NCI-H446 (cell line): ENCODE data around the gene PWWP2B.

ENCODE experiments used
- DNase-seq, 2 experiments: peaks; one replicate each; lab custom pipeline; 2025; lab: John Stamatoyannopoulos, UW

PWWP2B gene

GRCh38 chr10:132419538-132420468 lies 22.8 kb downstream of the PWWP2B start:
- no peak for DNase-seq

GRCh38 chr10:132420469-132420980 lies 23.5 kb downstream of the PWWP2B start:
- no peak for DNase-seq

DNA sequence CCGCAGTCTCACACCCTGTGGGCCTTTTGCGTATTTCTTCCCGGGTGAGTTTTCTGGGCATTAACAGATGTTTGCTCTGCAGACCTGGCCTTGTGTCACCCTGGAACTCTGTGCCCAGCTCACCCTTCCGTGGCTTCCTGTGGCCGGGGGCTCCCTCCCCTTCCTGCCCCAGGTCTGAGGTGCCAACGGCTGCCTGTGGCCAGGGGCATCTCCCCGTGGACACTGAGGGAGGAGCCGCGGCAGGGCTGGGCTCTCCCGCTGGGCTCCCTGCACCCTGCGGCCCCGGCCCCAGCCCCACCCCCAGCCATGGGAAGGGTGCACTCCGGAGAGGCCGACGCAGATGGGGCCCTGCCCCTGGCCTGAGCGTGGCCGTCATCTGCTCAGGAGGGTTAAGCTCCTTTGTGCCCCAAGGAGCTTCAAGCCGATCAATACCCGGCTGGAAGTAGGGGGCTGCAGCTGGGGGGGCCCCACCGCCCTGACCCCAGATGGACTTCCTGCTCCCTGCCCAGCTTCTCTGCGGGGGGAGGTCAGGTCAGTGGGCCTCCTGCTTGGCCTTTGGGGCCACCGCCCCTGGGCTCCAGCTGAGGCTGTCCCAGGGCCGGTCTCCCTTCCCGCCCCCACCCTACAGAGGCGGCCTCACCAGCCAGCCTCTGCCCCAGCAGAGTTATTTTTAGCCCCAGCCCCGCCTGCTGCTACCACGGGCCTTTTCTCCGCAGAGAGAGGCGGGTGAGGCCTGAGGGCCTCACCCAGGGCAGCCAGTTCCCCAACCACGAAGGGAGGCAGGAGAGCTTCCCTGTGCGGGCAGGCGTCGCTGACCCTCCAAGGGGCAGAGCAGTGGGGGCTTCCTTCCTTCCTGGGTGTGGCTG lies 24.2 kb downstream of the PWWP2B start:
- no peak for DNase-seq

GRCh38 chr10:132421847-132422751 lies 25.1 kb downstream of the PWWP2B start:
- no peak for DNase-seq

DNA sequence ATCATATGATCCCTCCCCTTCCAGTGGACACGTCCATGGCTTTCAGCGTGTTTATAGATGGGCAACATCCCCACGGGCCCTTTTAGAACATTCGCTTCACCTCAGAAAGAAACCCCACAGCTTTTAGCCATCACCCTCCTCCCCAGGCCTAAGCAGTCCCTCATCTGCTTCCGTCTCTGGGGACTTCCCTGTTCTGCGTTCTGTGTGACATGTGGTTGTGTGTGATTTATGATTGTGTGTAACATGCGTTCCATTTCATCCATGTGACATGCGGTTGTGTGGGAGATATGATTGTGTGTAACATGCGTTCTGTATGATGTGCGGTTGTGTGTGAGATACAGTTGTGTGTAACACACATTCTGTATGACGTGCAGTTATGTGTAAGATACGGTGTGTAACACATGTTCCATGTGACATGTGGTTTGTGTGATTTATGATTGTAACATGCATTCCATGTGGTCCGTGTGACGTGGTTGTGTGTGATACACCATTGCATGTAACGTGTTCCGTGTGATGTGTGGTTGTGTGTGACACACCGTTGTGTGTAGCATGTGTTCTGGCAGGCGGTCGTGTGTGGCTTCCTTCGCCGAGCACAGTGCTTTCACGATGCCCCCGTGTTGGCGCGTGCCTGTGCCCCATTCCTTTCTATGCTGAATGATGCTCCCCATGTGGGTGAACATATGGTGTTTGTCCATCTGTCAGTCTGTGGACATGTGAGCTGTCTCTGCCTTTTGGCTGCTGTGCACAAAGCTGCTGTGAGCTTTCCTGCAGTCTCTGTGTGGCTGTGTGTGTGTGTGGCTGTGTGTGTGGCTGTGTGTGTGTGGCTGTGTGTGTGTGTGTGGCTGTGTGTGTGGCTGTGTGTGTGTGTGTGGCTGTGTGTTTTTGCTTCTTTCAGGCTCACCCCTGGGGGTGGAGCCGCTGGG lies 26.2 kb downstream of the PWWP2B start:
- peak in 1 of 2 experiments; percentile 48 for DNase-seq

DNA sequence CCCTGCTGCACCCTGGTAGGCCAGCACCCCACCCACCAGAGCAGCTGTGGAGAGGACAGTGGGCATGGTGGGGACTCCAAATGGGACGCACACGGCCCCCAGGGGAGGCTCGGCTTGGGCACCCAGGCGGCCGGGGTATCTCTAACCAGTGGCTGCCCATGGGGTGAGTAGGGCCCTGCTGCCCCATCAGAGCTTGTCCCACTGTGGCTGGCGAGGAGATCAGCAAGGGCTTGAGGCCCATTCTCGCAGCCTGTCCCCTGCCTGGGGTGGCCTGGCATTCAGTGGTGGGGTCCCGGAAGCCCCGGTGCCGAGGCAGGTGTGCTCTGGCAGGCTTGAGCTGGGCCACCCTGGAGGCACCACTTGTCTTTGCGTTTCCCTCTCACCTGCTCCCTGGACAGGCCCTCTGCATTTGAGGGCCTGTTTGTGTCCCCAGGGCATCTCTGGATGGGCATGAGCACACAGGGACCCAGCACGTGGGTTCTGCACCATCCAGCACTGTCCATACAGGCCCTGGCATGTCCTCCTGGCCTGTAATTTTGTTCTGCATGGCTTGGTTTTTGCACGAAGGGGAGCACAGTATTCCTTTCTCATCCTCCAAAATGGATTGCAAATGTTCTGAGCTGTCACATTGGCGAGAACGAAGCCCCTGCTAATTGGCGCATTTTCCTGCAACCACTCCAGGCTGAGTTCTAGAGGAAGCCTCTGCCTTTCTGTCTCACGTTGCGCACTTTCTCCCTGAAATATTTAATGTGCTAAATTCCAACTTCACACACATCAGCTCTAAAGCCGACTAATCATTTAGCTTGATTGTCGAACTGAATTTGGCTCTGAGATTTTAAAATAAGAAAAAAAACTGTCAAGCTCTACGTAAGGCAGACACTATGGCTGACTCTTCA lies 27.2 kb downstream of the PWWP2B start:
- no peak for DNase-seq

DNA sequence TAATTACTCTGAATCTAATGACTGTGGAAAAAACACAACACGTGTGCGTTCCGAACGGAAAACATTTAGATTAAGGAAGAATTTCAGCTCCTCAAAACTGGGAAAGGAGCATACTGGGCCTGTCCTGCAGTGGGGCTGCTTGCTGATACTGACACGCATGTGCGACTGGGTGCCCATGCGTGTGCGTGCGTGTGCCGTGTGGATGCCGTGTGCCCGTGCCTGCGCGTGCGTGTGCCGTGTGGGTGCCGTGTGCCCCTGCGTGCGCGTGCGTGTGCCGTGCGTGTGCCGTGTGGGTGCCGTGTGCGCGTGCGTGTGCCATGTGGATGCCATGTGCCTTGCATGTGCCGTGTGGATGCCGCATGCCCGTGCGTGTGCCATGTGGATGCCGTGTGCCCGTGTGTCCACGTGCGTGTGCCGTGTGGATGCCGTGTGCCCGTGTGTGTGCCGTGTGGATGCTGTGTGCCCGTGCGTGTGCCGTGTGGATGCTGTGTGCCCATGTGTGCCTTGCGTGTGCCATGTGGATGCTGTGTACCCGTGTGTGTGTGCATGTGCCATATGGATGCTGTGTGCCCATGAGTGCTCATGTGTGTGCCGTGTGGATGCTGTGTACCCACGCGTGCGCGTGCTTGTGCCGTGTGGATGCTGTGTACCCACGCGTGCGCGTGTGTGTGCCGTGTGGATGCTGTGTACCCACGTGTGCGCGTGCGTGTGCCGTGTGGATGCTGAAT lies 28.2 kb downstream of the PWWP2B start:
- DNase-seq = no peak

GRCh38 chr10:132425757-132426155 lies 28.8 kb downstream of the PWWP2B start:
- no peak for DNase-seq

GRCh38 chr10:132427006-132427771 lies 30.2 kb downstream of the PWWP2B start:
- DNase-seq = no peak

DNA sequence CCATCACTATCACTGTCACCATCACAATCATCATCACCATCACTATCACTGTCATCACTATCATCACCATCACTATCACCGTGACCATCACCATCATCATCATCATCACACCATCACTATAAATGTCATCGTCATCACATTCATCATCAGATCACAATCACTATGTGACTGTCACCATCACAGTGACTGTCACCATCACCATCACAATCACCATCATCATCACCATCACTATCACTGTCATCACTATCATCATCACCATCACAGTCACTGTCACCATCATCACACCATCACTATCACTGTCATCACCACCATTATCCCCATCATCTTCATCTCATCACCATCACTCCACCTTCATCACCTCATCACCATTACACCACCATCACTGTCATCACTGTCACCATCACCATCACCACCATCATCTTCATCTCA lies 31.0 kb downstream of the PWWP2B start:
- no peak for DNase-seq

- no peak for DNase-seq
These were observed 31.5 kb downstream of the PWWP2B start for GRCh38 chr10:132428486-132428995.

GRCh38 chr10:132429281-132430230 lies 32.6 kb downstream of the PWWP2B start:
- DNase-seq = no peak

DNA sequence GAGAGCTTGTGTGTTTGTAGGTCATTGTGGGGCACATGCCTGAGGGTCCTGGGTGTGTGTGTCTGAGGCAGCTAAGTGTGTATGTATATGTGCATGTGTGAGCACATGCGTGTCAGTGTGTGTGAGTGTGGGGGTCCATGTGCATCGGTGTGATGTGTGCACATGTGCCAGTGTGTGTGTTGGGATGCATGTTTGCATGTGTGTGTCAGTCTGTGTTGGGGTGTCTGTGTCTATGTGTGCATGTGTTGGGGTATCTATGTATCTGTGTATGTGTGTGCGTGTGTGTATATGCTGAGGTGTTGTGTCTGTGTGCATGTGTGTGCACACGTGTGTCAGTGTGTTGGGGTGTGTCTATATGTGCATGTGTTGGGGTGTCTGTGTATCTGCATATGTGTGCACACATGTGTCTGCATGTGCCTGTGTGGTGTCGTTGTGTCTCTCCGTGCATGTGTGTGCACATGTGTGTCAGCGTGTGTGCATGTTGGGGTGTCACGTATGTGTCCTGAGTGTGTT lies 33.3 kb downstream of the PWWP2B start:
- no peak for DNase-seq

- no peak for DNase-seq
These were observed 33.9 kb downstream of the PWWP2B start for GRCh38 chr10:132430861-132431271.

GRCh38 chr10:132431537-132432175 lies 34.7 kb downstream of the PWWP2B start:
- DNase-seq = no peak

GRCh38 chr10:132432176-132432540 lies 35.2 kb downstream of the PWWP2B start:
- no peak for DNase-seq
